IPS-18c (cell line): ENCODE measurements around the gene RPS15.

Source experiments
- H3K4me3 ChIP-seq: 2 replicates; pipeline ENCODE4 v1.7.0; 2013; ENCODE audit warnings: low read depth, mild to moderate bottlenecking, low read length, moderate library complexity; ENCODE audit not compliant: insufficient read depth
- H3K9me3 ChIP-seq: one replicate; pipeline ENCODE4 v1.6.1; 2013; ENCODE audit warnings: mild to moderate bottlenecking, low read length, moderate library complexity; ENCODE audit not compliant: control insufficient read depth, insufficient read depth

RPS15 gene

GRCh38 chr19:1455336-1456120 lies 17.3 kb downstream of the RPS15 start:
- Histone ChIP-seq H3K4me3 (peak overlapping the region; percentile 20; the same call in 1 of the 2 replicates), H3K9me3 (peaks cover 2% of the 10 kb centered on the region)

GRCh38 chr19:1456121-1456900 lies 18.1 kb downstream of the RPS15 start:
- peaks cover 2% of the 10 kb centered on the region for H3K9me3 ChIP-seq
- H3K4me3 ChIP-seq: no peak overlapping the region

GRCh38 chr19:1457031-1457739 lies 19.0 kb downstream of the RPS15 start:
- Histone ChIP-seq H3K9me3 (peaks cover 2% of the 10 kb centered on the region), H3K4me3 (no peak overlapping the region; the same call in 1 of the 2 replicates)

GRCh38 chr19:1457892-1458291 lies 19.7 kb downstream of the RPS15 start:
- H3K9me3 ChIP-seq: peaks cover 2% of the 10 kb centered on the region
- H3K4me3 ChIP-seq: no peak overlapping the region

- H3K9me3 ChIP-seq: peaks cover 2% of the 10 kb centered on the region
Observed at GRCh38 chr19:1459479-1459878, 21.3 kb downstream of the RPS15 start.

GRCh38 chr19:1460033-1460995 lies 22.1 kb downstream of the RPS15 start:
- Histone ChIP-seq H3K9me3 (peaks cover 2% of the 10 kb centered on the region), H3K4me3 (no peak overlapping the region)

More at GRCh38 chr19:1459479-1459878, 21.3 kb downstream of the RPS15 start:
- H3K4me3 ChIP-seq: no peak overlapping the region

GRCh38 chr19:1461862-1462261 lies 23.7 kb downstream of the RPS15 start:
- H3K9me3 ChIP-seq: peaks cover 4% of the 10 kb centered on the region

GRCh38 chr19:1465191-1466016 lies 27.2 kb downstream of the RPS15 start:
- no peak overlapping the region for H3K4me3 ChIP-seq
- H3K9me3 ChIP-seq: peaks cover 4% of the 10 kb centered on the region

More at GRCh38 chr19:1461862-1462261, 23.7 kb downstream of the RPS15 start:
- H3K4me3 ChIP-seq: no peak overlapping the region

- peaks cover 4% of the 10 kb centered on the region for H3K9me3 ChIP-seq
- peak overlapping the region; percentile 9; the same call in 1 of the 2 replicates for H3K4me3 ChIP-seq
Observed at GRCh38 chr19:1466018-1466460, 27.8 kb downstream of the RPS15 start.

GRCh38 chr19:1466461-1467214 lies 28.4 kb downstream of the RPS15 start:
- H3K9me3 ChIP-seq: peaks cover 4% of the 10 kb centered on the region
- H3K4me3 ChIP-seq: peak overlapping the region; percentile 40

GRCh38 chr19:1467215-1467489 lies 29.0 kb downstream of the RPS15 start:
- Histone ChIP-seq H3K9me3 (peaks cover 4% of the 10 kb centered on the region), H3K4me3 (peak overlapping the region; percentile 40)

- peak overlapping the region; percentile 40; the same call in 1 of the 2 replicates for H3K4me3 ChIP-seq
- peaks cover 4% of the 10 kb centered on the region for H3K9me3 ChIP-seq
Observed at GRCh38 chr19:1467490-1468273, 29.5 kb downstream of the RPS15 start.

- H3K9me3 ChIP-seq: peaks cover 4% of the 10 kb centered on the region
- H3K4me3 ChIP-seq: no peak overlapping the region
Observed at GRCh38 chr19:1468274-1468820, 30.2 kb downstream of the RPS15 start.

- Histone ChIP-seq H3K4me3 (no peak overlapping the region), H3K9me3 (peaks cover 4% of the 10 kb centered on the region)
Observed at GRCh38 chr19:1468821-1469254, 30.6 kb downstream of the RPS15 start.
